RWPE1 (cell line): Measurements from ENCODE around the gene UBLCP1.

Source experiments
- CTCF ChIA-PET: fragments of 350-600 bp; sonication (Branson Sonifier 250); formaldehyde crosslinking; extraction: SDS; loops from one replicate; lab custom pipeline; 2021; lab: Yijun Ruan, JAX
- POLR2A ChIA-PET: fragments of 400-600 bp; formaldehyde crosslinking; extraction: SDS; loops from one replicate; lab custom pipeline; 2020; ENCODE audit warnings: antibody characterized with exemption; ENCODE audit not compliant: low non-redundant PET; lab: Yijun Ruan, JAX
- DNase-seq: peaks from one replicate; pipeline ENCODE4 v3.0.0; 2012; ENCODE audit warnings: low spot score
- H3K27ac ChIP-seq: fragments of 450-650 bp; 2 replicates; pipeline ENCODE4 v1.5.1; 2017
- CTCF ChIP-seq: fragments of 450-650 bp; conservative IDR thresholded peaks from 2 replicates; pipeline ENCODE4 v1.5.1; 2017; ENCODE audit warnings: low read depth, mild to moderate bottlenecking

Gene UBLCP1

GRCh38 chr5:159262859-159263568, at the start of gene UBLCP1:
UBLCP1 (plus strand) TSS chr5:159263290; CDS start chr5:159268916, 5,626 bp downstream.
- DNase-seq, result peak; percentile 95
- ChIA-PET CTCF (interaction anchor here (0.6 to 2.4 kb wide), 4 partner anchors 57 to 106 kb away, joined by 3 to 8 read pairs (median 3); no protein-coding TSS in a partner anchor), POLR2A (no interaction called here)
- no peak for TF ChIP-seq CTCF
- H3K27ac ChIP-seq, result peak within 1 kb of the TSS; percentile 95

GRCh38 chr5:159214486-159215271, 48.4 kb upstream of the UBLCP1 start:
- CTCF ChIA-PET, result interaction anchor here (0.6 kb wide), 1 partner anchor 9 kb away, joined by 3 read pairs; no protein-coding TSS in a partner anchor
- no peak for DNase-seq
- POLR2A ChIA-PET, result no interaction called here
- no peak overlapping the region for H3K27ac ChIP-seq
- no peak for TF ChIP-seq CTCF

- no peak for DNase-seq
- CTCF ChIA-PET, result interaction anchor here (0.6 kb wide), 2 partner anchors 519 to 1741 kb away, joined by 3 to 5 read pairs; no protein-coding TSS in a partner anchor
- POLR2A ChIA-PET, result no interaction called here
- no peak for TF ChIP-seq CTCF
- no peak overlapping the region for H3K27ac ChIP-seq
Measured at GRCh38 chr5:159215886-159216285, 47.2 kb upstream of the UBLCP1 start.

- ChIA-PET CTCF (interaction anchor here (0.5 to 0.7 kb wide), 3 partner anchors 27 to 806 kb away, joined by 4 to 6 read pairs (median 5); no protein-coding TSS in a partner anchor), POLR2A (no interaction called here)
- TF ChIP-seq CTCF, result no peak
- no peak for DNase-seq
- H3K27ac ChIP-seq, result no peak overlapping the region
Measured at GRCh38 chr5:159216454-159216853, 46.6 kb upstream of the UBLCP1 start.

- H3K27ac ChIP-seq, result no peak overlapping the region
- no peak for TF ChIP-seq CTCF
- DNase-seq, result no peak
- POLR2A ChIA-PET, result no interaction called here
- CTCF ChIA-PET, result no interaction called here
Measured at GRCh38 chr5:159217236-159217635, 45.9 kb upstream of the UBLCP1 start.

GRCh38 chr5:159218595-159219023, 44.5 kb upstream of the UBLCP1 start:
- POLR2A ChIA-PET, result no interaction called here
- TF ChIP-seq CTCF, result no peak
- CTCF ChIA-PET, result interaction anchor here (0.7 kb wide), 1 partner anchor 863 kb away, joined by 3 read pairs; no protein-coding TSS in a partner anchor
- DNase-seq, result no peak
- peak overlapping the region; percentile 31; the same call in 1 of the 2 replicates for H3K27ac ChIP-seq
